Right hindlimb (tissue), 1 donor: ENCODE measurements around the gene CD79B.

Experiments used
- DNase-seq: peaks from one replicate; pipeline ENCODE4 v3.0.0-alpha.2; 2018

The CD79B gene

DNA sequence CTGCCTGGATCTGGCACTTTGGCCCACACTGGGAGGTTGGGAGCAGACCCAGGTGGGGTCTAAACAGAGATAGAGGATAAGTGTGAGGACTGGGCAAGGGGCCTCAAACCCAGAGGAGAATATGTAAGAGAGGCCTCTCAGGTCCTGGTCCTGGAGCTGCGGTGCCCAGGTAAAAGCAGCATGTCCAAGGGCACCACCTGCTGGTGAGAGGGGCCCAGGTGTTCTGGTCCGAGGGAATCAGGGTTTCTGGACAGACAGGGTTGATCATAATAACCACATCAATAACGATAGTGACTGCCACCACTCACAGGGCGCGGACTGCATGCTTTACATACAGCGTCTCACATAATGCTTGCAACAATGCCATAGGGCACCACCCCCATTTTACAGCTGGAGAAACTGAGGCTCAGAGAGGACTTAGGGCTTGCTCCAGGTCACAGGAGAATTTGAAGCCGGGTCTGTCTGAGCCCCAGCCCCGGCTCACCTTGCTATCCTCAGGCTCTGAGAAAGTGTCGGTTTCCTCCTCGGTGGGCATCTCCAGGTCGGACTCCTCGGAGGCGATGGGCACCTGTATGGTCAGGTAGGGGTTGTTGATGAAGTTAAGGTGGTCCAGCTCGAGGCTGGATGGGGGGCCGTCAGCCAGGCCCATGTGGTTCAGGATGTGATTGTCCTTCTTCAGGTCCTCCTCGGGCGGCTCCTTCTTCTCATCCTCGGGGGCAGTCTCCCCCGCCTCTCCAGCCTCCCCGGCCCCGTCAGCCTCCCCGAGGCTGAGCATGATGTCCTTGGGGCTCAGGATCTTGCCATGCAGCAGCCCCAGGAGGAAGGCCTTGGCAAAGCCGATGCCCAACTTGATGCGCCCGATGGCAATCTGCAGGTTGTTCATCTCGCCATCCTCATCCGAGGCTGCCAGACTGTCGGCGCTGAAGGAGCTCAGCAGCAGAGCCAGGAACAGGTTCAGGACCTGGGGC is 19.1 kb upstream of the CD79B start:
- DNase-seq, result no peak

DNA sequence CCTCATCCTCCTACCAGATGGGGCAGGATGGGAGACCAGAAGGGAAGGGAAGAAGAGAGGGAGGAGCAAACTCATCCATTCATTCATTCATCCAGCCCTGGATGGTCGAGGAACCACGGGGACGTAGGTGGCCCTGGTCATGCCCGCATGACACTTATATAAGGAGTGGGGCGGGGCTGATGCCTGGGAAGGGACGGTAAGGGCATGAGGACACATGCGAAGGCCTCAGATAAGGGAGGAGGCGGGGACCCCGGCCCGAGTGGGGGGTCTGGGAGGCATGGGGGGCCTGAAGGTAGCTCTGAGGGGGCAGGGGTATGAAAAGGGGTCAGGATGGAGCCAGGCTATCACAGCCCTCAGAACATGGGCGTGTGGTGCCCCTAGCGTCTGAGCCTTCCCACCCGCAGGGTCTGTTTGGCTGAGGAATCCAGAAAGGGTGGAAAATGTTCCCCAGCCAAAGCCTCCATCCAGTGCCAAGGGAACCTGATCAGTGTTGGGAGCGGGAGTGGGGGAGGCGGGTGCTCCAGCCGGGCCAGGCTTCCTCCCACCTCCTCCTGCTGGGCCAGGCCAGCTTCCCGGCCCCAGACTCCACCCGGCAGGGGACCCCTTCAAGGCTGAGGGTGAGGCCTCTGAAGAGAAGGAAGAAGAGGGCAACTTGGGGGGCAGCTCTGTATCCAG is 17.6 kb upstream of the CD79B start:
- DNase-seq, result peak; percentile 79

DNA sequence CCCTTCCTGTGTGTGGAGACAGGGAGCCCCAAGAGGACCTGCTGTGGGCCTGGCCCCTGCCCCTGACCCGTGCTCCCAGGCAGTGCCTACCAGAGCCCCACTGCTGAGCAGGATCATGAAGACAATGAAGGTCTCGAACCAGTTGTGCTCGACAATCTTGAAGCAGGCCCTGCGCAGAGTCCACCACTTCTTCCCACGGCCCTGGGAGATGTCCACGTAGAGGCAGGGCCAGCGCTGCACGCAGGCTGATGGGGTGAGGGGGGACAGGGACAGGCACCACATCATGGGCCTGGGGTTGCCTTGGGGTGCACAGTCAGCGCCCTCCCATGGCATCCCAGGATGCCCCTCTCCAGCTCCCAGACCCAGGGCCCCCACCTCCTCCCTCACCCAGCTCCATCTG is 16.4 kb upstream of the CD79B start:
- no peak for DNase-seq

DNA sequence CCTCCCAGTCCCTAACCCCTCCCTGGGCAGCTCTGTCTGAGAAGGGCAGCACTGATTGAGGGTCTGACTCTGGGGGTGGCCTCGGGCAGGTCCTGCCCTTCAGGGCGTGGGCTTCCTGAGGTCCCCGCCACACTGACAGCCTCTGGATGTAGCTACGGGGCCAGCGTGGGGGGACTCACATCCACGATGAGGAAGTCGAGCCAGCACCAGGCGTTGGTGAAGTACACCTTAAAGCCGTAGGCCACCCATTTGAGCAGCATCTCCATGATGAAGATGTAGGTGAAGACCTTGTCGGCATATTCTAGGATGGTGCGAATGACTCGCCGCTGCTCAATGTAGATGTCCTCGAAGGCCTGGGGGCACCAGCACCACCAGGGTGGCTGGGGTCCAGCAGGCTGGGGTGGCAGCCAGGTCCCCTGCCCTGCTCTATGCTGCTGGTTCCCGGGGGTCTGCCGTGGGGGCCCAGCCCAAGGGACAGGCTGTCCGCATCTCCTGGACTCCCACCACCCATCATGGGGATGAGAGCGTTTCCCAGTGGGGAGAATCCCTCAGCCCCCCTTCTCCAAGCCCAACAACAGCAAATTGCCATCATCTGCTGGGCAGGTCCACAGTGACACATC is 15.7 kb upstream of the CD79B start:
- no peak for DNase-seq

DNA sequence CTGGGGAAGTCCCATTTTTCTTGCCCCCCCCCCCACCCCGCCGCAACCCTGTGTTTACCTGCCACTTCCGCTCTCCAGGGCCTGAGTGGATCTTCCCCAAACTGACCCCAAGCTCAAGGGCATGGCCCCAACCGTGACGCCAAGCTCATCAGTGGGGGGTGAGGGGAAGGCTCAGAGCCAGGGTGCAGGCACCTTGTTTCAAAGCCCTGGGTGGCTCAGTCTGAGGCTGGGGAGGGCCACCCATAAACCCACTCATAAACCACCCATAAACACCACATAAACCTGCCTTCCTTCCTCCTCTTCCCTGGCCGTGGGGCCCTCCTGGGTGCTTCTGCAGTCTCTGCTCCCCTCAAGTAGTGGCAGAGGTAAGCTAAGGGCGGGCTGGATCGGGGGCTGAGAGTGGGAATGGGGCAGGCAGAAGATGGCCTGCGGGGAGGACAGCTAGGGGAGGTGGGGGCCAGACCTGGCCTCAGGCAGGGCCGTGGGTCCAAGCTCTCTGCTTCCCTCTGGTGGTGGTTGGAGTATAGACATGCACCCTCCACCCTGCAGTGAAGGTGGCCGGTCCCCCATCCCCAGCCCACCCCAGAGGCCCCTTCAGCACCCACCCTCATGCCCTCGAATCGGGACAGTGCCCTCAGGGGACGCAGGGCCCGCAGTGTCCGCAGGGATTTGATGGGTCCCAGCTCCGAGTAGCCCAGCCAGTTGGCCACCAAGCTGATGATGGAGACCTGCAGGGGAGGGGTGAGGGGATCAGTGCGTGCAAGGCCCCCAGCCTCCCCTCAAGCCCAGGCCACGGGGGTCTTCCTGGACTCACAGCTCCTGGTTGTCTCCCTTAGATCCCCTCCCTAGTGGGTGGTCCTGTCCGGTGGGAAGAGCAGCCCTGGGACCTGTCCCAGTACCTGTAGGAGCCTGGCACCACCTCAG is 14.6 kb upstream of the CD79B start:
- DNase-seq, result no peak

DNA sequence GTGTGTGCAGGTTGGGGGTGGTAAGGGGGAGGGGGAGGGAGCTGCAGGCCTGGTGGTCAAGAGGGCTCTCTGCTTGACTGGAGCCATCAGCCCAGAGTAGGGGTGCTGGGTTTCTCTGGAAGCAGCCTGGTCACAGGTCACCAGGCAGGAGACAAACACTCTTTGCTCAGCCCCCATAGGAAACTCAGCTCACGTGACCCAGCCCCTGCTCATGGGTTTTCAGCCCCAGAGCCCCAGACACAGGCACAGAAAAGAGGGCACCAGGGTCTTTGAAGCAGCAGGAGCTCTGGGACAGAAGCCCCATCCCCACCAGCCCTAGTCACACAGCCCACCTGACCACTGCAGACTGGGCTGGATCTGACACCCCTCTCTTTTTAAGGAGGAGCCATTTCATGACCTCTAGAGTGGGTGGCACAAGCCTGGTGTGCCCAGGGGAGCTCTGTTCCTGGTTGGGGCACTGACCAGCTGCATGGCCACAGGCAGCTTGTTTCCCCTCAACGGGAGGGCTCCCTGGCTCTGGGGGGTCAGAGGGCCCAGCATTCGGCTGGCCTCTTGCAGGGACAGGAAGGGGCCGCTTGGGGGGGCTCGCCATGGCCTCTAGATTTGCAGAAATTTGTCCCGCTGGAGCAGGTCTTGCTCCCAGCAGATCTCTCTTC is 13.8 kb upstream of the CD79B start:
- no peak for DNase-seq

DNA sequence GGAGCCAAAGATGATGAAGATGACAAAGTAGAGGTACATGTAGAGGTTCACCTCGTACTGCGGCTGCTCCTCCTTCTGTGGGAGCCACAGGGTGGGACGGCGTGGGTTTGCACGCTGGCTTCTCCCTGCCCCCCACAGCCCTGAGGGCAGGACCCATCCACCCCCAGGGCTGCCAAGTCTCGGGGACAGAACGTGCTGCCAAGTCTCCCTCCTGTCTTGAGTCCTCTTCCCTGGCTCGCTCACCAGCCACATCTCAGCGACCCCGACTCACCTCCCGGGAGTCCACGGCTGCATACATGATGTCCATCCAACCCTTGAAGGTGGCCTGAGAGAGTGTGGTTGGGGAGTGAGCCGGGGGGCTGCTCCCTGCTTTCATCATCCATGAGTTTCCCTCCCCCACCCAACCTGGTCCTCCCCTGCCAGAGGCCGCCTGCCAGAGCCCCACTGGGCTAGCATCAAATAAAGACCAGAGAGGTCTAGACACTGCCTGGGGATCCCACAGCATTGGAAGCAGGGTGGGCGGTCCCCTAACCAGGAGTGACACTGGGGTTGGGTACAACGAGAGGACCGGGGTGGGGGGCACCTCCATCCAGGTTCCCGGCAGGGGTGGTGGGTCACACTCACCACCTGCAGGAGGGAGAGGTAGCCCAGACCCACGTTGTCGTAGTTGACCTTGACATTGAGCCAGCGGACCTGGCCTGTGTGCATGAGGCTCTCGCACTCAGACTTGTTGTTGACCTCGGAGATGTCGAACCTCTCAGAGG is 12.8 kb upstream of the CD79B start:
- DNase-seq, result no peak

DNA sequence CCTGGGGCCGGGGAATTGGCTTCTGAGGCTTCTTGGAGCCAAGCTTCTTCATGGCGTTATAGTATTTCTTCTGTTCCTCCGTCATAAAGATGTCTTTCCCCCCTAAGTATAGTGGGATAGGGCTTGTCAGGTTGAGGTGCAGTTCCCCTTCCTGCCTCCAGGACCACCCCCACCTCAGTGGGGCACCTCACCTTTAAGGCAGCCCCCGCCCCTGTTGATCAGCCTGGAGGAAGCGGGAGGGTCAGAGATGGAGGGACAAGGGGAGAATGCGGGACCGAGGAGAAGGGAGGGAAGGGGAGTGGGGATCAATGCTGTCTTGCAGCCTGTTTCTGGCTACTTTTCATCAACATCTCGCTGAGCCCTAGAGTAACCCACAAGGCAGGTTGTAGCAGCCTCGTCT is 11.6 kb upstream of the CD79B start:
- DNase-seq, result no peak

GRCh38 chr17:63942309-63942985 is 10.3 kb upstream of the CD79B start:
- DNase-seq, result no peak

DNA sequence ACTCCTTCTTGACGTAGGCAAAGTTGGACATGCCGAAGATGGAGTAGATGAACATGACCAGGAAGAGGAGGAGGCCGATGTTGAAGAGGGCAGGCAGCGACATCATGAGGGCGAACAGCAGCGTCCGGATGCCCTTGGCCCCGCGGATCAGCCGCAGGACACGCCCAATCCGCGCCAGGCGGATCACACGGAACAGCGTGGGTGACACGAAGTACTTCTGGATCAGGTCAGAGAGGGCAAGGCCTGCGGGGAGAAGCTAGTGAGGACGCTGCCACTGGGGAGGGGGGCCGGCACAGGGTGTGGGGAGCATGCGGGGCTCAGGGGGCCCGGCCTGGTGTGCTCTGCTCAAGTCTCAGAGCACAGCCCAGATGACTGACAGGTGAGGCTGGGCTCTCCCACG is 9.6 kb upstream of the CD79B start:
- no peak for DNase-seq

GRCh38 chr17:63941162-63941561 is 9.0 kb upstream of the CD79B start:
- no peak for DNase-seq

- DNase-seq, result no peak
Observed at GRCh38 chr17:63940584-63940983, 8.5 kb upstream of the CD79B start.

GRCh38 chr17:63939884-63940283 is 7.8 kb upstream of the CD79B start:
- DNase-seq, result no peak

DNA sequence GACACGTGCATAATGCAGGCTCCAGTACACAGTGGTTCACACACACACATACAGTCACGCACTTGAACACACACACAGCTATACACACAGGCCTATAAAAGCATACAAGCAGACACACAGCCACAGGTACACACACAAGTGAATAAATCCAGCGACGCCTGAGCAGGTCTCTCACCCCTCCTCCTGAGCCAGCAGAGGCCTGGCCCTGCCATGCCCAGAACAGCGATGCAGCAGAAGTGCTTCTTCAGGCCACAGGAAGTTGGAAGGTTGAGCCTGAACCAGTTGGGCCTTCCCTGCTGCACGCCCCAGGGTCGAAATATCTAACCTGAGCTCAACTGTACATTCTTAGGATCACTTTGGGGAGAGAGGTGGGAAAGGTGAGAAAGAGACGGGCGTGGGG is 7.3 kb upstream of the CD79B start:
- no peak for DNase-seq

GRCh38 chr17:63937920-63938319 is 5.8 kb upstream of the CD79B start:
- DNase-seq, result no peak

DNA sequence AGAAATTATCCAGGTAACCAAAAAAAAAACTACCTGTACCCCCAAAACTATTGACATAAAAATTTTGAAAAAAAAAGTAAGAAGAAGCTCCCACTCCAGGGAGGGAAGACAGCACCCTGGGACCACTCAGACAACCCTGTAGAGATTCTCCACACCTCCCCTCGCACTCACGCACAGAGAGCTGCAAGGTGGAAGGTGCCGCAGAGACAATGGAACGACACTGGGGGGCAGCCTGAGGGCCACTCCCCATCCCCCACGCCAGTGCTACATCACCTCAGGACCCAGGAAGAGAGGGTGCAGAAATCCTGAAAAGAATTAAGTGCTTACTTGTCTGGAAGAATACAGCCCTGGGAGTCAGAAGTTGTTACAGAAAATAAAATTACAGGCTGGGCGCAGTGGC is 5.2 kb upstream of the CD79B start:
- DNase-seq, result no peak

GRCh38 chr17:63934183-63935112 is 2.3 kb upstream of the CD79B start:
- DNase-seq, result no peak

DNA sequence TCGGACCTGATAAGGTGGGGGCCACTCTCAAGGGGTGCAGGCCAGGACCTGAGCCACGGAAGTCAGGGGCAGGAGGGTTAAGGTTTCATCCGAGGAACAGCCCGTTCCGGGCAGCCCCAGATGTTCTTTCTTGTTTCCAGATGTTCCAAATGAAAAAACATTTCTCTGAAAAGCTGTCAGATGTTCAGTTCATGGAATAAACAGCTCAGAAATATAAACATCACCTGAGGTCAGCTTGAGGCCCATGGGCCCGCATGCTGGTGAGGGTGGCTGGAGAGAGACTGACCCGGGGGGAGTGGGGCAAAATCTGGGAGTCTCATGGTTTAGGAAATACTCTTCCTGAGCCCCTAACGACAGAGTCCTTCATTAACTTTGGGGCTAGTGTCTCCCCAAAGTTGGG is 1.5 kb upstream of the CD79B start:
- DNase-seq, result no peak

DNA sequence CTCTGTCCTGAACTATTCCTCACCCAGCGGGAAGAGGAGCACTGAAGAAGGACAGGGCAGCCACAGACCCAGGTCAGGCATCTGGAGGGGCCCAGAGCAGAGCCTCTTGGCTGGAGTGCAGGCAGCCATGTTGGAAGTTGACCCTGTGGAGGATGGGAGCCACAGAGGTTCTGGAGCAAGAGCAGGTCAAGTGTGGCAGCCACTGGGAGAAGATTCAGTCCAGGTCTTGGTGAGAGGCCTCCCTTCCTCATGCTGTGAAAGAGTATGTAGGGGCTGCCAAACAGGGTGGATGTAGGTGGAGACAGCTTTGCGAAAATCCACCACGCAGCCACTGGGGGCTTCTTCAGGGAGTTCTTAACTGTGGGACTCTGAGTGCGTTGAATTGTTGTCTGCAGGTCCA is 590 bp upstream of the CD79B start:
- DNase-seq, result no peak
